ENCODE data around the gene ZNF438.

Gene ZNF438

GRCh38 chr10:30823651-30824050 lies 208.0 kb downstream of the ZNF438 start:
- Histone ChIP-seq H3K4me3 (ENCODE audit: low read depth in 1 of 2, low read length in 1 of 2) (no peak overlapping the region), H3K4me1 (ENCODE audit: control insufficient read depth in 1 of 2, insufficient read depth in 1 of 2, low read depth in 1 of 2, low read length in 1 of 2) (no peaks in the 10 kb centered on the region), H3K36me3 (no peaks in the 10 kb centered on the region), H3K27ac (no peak overlapping the region), H3K9me3 (no peaks in the 10 kb centered on the region), H3K27me3 (no peaks in the 10 kb centered on the region)
- no peak for TF ChIP-seq CTCF (IDR thresholded peaks at IDR 0.05)

GRCh38 chr10:30822693-30823465 lies 208.8 kb downstream of the ZNF438 start:
- H3K27ac ChIP-seq, result no peak overlapping the region
- no peak for TF ChIP-seq CTCF (IDR thresholded peaks at IDR 0.05)
- H3K36me3 ChIP-seq, result no peaks in the 10 kb centered on the region
- H3K27me3 ChIP-seq, result no peaks in the 10 kb centered on the region
- no peaks in the 10 kb centered on the region for H3K9me3 ChIP-seq
- H3K4me3 ChIP-seq (ENCODE audit: low read depth in 1 of 2, low read length in 1 of 2), result no peak overlapping the region
- H3K4me1 ChIP-seq (ENCODE audit: control insufficient read depth in 1 of 2, insufficient read depth in 1 of 2, low read depth in 1 of 2, low read length in 1 of 2), result peaks cover 5% of the 10 kb centered on the region in 2 experiments

- Histone ChIP-seq H3K9me3 (no peaks in the 10 kb centered on the region), H3K27ac (no peak overlapping the region)
- no peak for TF ChIP-seq CTCF (IDR thresholded peaks at IDR 0.05)
These were observed 209.5 kb downstream of the ZNF438 start for GRCh38 chr10:30821994-30822692.

GRCh38 chr10:30821261-30821993 lies 210.2 kb downstream of the ZNF438 start:
- Histone ChIP-seq H3K36me3 (no peaks in the 10 kb centered on the region), H3K4me1 (ENCODE audit: control insufficient read depth in 1 of 2, insufficient read depth in 1 of 2, low read depth in 1 of 2, low read length in 1 of 2) (peaks cover 11 to 12% of the 10 kb centered on the region in 2 experiments), H3K9me3 (no peaks in the 10 kb centered on the region), H3K27ac (no peak overlapping the region), H3K27me3 (no peaks in the 10 kb centered on the region), H3K4me3 (ENCODE audit: low read depth in 1 of 2, low read length in 1 of 2) (no peak overlapping the region)
- TF ChIP-seq CTCF (IDR thresholded peaks at IDR 0.05), result no peak

More at GRCh38 chr10:30821994-30822692, 209.5 kb downstream of the ZNF438 start:
- H3K4me1 ChIP-seq (ENCODE audit: control insufficient read depth in 1 of 2, insufficient read depth in 1 of 2, low read depth in 1 of 2, low read length in 1 of 2), result peaks cover 11 to 12% of the 10 kb centered on the region in 2 experiments
- H3K36me3 ChIP-seq, result no peaks in the 10 kb centered on the region
- H3K27me3 ChIP-seq, result no peaks in the 10 kb centered on the region
- H3K4me3 ChIP-seq (ENCODE audit: low read depth in 1 of 2, low read length in 1 of 2), result no peak overlapping the region

GRCh38 chr10:30820261-30820991 lies 211.2 kb downstream of the ZNF438 start:
- no peak for TF ChIP-seq CTCF (IDR thresholded peaks at IDR 0.05)
- Histone ChIP-seq H3K27me3 (no peaks in the 10 kb centered on the region), H3K27ac (no peak overlapping the region), H3K36me3 (no peaks in the 10 kb centered on the region), H3K4me3 (ENCODE audit: low read depth in 1 of 2, low read length in 1 of 2) (no peak overlapping the region), H3K4me1 (ENCODE audit: control insufficient read depth in 1 of 2, insufficient read depth in 1 of 2, low read depth in 1 of 2, low read length in 1 of 2) (peaks cover 11 to 12% of the 10 kb centered on the region in 2 experiments), H3K9me3 (no peaks in the 10 kb centered on the region)

All from neutrophil (primary cell).